A673 (cell line): Measurements from ENCODE around the gene FBXL2.

Experiments
- EZH2 ChIP-seq: fragments of 200-600 bp; sonication (generic); IDR thresholded peaks from 2 replicates; pipeline ENCODE4 v1.6.1; 2017; ENCODE audit warnings: borderline replicate concordance, low read depth, mild to moderate bottlenecking, mixed read lengths, antibody characterized with exemption, low read length; ENCODE audit not compliant: poor library complexity, severe bottlenecking
- TF ChIP-seq, protein P1 (sequence below): fragments of 300-800, 200-600 bp; sonication (generic); conservative IDR thresholded peaks from 2 replicates; pipeline ENCODE4 v1.5.1; 2017; ENCODE audit warnings: low read depth, mild to moderate bottlenecking, antibody characterized with exemption, low read length, moderate library complexity, mixed read lengths

DNA sequence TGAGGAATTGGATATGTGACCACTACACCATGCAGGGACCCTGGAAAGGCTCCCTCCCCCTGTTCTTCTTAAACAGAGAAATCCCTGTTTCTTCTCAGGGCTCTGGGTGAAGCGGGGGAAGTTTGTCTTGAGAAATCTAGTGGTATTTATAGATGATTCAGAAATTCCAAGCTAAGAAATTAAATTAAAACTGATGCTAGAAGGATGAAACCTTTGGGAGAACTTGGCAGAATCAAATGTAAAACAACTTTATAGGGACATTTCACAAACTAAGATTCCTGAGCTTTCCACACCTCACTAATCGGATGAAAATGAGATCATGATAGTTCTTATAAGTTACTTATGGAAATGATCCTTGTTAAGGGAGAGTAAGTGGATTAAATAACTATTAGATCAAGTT is 54.2 kb downstream of the FBXL2 start:
- TF ChIP-seq, protein P1, sequence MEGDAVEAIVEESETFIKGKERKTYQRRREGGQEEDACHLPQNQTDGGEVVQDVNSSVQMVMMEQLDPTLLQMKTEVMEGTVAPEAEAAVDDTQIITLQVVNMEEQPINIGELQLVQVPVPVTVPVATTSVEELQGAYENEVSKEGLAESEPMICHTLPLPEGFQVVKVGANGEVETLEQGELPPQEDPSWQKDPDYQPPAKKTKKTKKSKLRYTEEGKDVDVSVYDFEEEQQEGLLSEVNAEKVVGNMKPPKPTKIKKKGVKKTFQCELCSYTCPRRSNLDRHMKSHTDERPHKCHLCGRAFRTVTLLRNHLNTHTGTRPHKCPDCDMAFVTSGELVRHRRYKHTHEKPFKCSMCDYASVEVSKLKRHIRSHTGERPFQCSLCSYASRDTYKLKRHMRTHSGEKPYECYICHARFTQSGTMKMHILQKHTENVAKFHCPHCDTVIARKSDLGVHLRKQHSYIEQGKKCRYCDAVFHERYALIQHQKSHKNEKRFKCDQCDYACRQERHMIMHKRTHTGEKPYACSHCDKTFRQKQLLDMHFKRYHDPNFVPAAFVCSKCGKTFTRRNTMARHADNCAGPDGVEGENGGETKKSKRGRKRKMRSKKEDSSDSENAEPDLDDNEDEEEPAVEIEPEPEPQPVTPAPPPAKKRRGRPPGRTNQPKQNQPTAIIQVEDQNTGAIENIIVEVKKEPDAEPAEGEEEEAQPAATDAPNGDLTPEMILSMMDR = no peak
- no peak for TF ChIP-seq EZH2
